A172 (cell line): Measurements from ENCODE around the gene AMER2. TPM values are rescaled to one million over a fixed set of nuclear protein-coding genes. Genes with fewer than 3 reads are reported as not detected.

ENCODE experiments used
- DNase-seq: peaks from one replicate; pipeline ENCODE4 v3.0.0-alpha.2; 2015; ENCODE audit warnings: low spot score
- total RNA-seq: library from RNA; depleted of rRNA; stranded (reverse); fragments of >200 nt; shearing (Covaris generic); gene quantifications from 2 replicates; pipeline ENCODE4 v1.2.3, GENCODE V29; 2014; rRNA removed

AMER2 gene, protein sequence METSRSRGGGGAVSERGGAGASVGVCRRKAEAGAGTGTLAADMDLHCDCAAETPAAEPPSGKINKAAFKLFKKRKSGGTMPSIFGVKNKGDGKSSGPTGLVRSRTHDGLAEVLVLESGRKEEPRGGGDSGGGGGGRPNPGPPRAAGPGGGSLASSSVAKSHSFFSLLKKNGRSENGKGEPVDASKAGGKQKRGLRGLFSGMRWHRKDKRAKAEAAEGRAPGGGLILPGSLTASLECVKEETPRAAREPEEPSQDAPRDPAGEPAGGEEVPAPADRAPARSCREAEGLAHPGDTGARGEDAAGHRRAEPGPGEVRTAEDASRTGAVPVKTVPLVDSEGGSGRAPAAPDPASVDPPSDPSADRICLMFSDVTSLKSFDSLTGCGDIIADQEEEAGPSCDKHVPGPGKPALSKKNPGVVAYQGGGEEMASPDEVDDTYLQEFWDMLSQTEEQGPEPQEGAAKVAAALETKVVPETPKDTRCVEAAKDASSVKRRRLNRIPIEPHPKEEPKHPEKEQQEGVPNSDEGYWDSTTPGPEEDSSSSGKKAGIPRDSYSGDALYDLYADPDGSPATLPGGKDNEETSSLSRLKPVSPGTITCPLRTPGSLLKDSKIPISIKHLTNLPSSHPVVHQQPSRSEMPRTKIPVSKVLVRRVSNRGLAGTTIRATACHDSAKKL
- not detected in 2 replicates for total RNA-seq

DNA sequence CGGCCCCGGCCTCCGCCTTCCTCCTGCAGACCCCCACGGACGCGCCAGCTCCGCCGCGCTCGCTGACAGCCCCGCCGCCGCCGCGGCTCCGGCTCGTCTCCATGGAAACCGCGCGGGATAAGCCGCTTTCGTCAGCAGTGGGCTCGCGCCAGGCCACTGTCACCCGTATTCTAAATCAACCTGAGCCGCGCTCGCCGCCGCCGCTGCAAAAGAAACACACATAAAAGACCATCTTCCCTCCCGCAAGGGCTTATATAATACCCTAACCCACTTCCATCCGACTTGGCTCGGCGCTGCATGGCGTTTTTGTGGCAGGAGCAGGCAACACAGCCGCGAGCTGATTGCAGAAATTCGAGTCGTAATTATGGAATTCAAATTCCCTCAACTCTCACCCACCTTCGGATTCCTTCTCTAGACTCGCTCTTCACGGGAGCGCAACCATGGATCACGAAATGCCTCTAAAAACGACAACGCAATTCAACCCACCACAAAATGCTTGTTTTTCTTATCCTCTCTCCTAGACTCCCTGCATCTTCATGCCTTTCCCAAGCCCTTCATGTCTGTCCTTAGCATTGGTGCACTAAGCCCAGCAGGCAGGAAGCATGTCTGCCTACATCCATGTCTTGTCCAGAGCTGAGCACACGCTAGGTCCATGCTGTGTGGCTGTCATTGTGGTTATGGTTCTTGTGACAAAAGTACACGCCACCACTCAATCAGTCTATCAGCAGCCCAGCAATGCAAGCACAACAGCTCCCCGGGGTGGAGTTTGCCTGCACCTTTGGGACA, at the start of gene AMER2:
AMER2 (minus strand) TSS at position 772 of the 786 bp plus-strand sequence; CDS start at position 103, 669 bp downstream.
- no peak for DNase-seq

DNA sequence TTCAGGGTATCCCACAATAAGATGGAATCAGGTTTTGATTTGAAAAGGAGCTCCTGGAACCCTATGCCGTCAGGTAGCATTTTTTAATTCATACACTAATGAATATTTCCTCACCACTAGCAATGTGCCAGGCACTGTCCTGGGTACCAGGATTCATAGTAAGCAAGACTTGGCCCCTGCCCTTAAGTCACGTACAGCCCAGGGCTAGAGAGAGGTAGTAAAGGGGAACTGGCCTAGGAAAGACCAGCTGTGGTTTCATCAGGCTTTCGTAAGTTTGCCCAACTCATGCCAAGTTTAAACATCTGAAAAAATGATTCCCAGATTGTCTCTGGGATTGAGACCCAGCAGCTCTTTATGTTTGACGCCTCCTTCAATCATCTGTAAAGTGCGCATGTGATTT, 45.9 kb upstream of the AMER2 start:
- no peak for DNase-seq

DNA sequence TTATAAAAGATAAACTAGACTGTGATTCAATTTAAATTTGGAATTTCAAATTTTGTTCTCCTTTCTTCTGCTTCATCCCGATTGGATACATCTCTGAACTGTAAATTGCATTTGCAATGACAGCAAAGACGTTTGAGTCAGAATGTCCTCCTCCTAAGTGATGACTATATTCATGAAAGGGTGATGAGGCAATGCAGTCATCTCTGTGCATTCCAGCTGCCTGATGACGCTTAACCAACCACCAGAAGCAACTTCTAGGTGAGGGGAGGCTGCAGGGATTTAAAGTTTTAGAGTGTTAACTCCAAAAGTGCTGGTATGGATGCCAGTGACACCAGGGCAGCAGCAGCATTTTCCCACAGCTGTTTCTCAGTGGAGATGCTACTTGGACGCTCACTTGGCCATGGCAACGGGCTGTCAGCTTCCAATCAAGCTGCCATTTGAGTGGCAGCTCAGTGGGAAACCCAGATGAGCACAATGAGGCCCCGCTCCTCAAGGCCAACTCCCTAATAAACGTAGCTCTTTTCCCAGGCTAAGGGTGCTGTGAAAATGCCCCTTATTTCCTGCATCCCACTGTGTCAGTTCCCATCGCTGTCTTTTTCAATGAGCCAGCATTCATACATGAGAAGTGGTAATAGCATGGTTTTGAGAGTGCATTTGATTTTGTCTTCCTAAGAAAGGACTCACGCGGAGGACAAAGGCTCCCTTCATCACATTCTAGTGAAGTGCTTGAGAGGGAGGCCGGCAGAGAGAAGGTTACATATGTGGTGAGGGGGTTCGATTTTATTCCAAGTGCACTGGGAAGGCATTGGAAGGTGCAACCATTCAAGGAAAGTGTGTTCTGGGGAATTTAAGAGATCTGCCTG, 45.2 kb upstream of the AMER2 start:
- DNase-seq, result peak; percentile 57

DNA sequence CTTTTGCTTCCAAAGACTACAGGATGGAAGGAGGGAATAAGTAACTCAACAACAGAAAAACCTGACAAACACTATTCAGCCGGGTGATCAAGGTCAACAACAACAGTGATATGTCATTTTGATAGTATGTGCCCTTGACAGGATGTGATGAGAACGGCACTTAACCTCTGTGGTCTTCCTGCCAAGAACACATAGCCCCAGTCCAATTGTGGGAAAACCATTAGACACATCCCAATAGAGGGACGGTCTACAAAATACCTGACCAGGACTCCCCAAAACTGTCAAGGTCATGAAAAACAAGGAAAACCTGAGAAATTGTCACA, 43.1 kb upstream of the AMER2 start:
- DNase-seq, result peak; percentile 8

DNA sequence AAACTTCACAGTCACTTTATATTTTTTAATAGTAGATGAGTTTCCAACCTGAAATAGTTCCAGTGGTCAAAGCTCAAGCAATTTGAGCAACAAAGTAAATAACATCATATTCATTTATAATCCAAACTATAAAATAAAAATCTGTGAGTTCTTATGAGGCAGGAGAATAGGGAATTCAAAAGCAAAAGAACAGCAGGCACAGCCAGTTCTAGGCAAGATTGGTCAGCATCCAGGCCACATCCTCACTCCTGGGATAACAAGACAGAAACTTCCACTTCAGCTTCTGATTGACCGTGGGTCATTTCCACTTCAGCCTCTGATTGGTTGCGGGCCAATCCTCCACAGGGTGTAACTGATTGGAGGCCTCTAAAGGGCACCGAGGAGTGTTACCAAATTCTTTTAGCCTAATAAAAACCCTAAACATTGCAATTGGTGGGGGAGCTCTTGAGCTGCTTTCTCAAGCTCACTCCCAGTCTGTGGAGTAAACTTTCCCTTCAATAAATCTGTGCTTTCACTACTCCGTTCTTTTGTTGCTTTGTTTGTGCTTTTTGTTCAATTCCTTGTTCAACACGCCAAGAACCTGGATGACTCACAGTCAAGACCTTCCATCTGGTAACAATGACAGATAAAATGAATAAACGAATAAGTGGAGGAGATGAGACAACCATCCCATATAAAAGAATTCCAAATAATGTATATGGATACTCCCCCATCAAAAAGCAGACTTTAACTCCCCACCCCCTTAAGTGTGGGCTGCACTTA, 42.6 kb upstream of the AMER2 start:
- peak; percentile 40 for DNase-seq

DNA sequence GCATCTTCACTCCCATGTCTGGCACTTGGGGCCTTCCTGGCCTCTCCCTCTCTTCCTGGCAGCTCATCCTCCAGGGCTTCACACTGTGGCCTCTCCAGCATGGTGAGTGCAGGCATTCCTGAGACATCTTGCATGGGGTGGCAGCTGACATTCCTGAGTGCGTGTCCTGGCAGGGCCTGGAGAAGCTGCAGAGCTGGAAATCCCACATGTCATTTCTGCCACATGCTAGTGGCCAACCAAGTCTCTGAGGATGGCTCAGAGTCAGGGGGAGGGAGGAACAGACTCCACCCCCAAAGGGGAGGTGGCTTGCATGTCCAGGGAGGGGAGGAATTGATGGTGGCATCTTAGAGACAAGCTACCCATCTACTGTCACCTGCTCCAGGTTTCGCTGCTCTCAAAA, 41.6 kb upstream of the AMER2 start:
- DNase-seq, result no peak

DNA sequence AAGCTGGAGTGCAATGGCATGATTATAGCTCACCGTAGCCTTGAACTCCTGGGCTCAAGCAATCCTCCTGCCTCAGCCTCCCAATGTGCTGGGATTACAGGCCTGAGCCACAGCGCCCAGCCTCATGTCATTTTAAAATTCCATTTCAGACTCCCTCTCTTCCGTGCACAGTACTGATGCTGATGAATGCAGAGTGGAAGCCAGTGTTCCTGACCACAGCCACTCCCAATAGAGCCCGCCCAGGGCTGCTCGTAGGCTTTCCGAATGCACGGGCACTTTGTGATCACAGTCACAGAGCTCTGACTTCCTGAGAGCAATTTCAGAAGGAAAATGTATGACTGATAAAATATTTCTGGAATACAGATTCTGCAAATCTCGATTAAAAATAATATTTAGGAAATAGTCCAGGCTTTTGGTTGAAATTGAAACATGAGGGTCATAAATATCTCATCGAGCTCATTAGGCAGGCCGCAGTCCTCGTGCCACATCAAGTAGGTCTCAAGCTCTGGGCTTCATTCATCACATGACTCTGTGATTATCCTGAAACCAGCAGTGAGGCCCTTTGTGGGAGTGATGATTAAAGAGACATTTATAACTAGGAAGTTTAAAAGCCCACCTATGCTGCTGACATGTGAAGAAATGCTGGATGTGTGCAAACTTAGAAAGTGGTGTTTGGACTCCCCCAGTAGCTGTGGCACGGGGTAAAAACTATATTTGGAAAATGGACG, 38.9 kb upstream of the AMER2 start:
- no peak for DNase-seq

DNA sequence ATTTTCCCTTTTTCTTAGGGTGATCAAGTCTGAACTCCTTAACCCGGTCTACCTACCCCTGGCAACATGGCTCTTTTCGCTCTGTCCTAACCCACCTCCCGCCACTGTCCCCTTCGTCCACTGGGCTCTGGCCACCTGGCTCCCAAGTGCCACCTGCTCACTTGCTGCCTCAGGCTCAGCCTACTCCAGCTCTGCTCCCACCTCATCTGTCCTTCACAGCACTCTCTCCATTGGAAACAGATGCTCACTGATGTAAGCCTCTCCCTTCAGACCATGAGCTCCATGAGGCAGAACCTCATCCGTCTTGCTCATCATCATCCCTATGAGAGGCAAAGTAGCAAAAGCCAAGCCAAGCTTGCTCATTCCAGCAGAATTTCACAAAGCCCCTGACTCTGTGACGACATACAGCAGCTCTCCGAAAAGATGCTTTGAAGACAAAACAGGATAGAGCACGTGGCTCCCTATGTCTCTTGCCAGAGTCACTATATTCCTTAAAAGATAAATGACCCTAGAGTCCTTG, 35.3 kb upstream of the AMER2 start:
- DNase-seq, result no peak

DNA sequence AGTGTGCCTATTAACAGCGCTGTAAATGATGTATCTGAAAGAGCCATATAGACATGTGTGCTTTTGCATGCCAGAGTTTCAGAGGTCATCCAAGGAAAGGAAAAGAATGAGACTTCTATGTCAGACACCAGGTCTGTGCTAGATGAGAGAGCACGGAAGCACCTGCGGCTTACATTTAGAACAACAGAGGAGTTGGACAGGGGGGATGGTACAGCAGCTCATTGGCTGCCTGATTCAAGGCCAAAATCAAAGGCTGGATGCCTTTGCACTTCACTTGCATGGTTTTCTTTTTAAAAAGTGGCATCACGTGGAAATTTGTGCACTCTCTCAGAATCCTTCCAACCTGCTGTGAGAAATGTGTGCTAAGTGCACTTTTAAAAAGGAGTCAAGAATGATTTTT, 32.8 kb upstream of the AMER2 start:
- no peak for DNase-seq

DNA sequence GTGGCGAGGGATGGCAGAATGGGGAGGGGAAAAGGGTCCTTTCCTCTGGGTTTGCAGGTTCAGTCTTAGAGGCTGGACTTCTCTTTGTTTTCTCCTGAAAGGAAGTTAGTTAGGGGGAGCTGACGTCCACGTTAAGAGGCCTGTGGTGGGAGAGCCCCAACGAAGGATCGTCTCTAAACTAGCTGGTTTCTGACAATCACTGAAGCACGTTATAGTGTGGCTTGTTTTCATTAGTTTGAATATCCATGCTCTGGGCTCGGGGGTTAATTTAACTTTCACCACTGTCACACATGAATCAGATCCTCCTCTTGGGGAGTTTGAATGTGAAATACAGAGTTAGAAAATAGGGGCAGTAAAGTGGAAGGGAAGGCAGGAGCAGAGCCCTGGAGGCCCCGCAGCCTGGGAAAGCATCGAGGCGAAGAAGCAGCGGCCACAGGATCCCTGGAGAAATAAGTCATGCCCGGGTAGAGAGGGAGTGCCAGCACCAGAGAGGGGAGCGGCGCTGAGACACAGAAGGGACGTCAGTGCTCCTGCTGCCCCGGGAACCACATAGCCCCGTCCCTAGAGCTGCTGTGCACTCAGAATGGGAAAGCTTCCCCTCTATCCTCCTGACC, 31.1 kb upstream of the AMER2 start:
- no peak for DNase-seq

DNA sequence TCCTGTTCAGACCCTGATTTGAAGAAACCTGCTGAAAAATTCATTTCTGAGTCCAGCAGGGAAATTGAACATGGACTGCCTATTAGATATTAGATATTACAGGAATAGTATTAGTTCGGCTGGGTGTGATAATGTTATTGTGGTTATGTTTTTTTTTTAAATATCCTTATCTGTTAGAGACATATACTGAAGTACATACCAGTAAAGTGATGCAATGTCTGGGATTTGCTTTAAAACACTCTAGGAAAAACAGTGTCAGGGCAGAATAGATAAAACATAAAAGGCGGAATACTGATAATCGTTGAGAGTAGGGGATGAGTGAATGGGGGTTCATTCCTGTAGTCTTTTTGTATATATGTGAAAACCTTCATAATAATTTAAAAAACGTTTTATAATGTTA, 28.7 kb upstream of the AMER2 start:
- no peak for DNase-seq

DNA sequence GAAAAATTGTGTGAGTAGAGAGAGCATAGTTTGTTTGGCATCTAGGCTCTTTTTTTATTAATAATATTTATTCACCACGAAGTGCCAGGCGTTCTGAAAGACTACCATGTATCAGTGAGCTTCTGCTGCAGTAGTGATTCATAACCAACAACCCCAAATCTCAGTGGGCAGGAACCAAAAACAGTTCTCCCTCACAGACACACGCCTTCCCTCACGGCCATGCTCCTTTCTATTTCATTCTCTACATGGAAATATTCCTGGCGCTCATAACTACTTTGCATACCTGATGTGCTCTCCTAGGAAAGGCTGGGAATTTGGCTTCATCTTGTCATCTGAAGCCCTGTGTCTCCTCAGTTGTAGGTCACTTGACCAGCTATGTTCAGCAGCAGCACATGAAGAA, 26.6 kb upstream of the AMER2 start:
- no peak for DNase-seq

DNA sequence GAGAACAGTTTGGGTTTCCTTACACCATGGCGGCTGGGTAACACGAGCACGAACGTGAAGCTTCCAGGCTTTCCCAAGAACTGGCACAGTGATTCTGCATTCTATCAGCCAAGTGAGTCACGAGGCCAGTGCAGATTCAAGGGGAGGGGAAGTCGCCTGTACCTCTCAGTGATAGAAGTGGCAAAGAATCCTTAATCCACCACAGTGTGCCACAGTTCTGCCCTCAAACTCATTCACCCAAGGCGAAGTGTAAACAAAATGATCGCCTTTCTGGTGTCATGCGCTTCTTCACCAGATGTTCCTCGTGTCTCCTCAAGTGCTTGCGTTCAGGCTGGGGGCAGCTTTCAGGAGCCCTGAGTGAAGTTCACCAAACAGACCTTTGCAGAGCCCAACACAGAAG, 24.9 kb upstream of the AMER2 start:
- no peak for DNase-seq

DNA sequence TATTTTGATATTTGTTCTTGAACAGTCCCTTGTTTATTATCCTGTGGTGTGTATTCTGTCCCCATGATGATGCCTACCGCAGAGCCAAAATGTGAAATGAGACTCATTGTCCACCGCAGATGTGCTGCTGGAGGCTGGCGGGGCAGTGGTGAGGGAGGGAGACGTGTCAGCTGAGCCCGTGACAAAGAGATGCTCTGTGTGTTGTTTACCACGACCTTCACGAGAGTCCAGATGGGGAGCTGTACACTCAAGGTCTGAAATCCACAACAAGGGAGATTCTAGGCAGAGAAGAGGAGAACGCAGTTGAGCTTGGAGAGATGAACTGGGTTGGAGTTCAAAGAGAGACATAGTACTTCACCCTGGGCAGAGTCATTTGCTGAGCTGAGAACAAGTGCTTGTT, 20.8 kb upstream of the AMER2 start:
- DNase-seq, result no peak

DNA sequence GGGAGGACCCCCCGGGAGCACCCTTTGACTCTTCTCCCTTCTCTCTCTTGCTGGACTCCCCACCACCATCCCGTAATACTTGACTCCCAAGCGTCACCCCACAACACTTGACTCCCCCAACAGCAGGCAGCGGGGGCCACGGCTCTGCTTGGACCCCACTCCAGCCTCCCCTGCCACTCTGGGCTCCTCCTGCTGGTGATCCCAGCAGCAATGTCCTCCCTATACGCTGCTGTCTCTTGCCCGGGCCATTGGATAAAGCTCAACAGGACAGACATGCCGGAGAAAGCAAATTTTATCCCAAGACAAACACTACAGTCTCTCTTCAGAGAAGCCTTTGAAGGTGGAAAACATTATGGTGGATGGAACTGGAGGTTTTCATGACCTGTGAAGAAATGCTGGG, 20.4 kb upstream of the AMER2 start:
- DNase-seq, result no peak

DNA sequence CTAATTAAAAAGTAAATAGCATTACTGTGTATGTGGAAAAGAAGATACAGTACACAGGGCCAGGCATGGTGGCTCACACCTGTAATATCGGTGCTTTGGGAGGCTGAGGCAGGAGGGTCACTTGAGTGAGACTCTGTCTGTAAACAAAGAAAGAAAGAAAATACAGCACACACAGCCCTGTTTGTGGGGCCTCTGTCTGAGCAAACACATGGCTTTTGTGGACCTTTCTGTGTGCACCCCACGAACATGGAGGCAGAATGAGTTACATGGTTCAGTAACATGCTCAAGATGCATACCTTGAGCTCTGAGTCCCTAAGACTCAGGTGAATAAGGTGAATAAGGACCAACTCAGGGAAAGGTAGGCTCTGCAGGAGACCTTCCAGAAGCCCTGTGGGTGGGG, 20.0 kb upstream of the AMER2 start:
- DNase-seq, result no peak

DNA sequence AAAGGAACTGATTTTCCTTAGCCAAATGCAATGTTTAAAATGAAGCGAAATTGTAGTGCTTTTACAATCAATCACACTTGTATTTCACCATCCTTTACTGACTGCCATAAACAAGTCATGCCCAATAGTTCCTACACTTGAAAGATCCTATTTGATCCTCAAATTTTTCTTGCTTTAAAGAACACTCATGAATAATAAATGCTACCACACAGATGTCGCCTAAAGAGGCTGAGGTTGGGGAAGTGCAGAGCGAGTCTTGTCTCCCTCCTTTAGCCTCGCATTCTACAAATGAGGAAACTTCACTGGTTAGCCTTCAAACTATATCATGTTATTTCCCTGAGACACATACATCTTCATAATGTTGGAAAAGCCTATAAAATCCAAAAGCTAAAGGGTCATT, 18.7 kb upstream of the AMER2 start:
- no peak for DNase-seq

DNA sequence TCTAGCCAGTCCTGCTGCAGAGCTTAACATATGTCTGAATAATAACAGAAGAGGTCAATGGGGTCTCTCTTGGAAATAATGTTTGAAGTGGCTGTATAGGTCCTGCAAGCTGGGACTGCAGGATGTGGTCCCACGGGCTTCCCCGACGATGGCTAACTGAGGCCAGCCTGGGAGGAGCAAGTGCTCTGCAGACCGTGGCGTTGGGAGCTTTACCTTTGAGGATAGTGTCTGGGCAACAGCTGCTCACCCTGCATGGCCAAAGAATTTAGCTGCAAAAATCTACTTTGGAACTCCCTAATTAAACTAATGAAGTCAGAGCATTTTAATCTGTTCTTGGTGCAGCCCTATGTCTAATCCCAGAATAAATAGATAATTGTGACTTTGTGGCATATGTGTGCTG, 18.2 kb upstream of the AMER2 start:
- DNase-seq, result no peak

DNA sequence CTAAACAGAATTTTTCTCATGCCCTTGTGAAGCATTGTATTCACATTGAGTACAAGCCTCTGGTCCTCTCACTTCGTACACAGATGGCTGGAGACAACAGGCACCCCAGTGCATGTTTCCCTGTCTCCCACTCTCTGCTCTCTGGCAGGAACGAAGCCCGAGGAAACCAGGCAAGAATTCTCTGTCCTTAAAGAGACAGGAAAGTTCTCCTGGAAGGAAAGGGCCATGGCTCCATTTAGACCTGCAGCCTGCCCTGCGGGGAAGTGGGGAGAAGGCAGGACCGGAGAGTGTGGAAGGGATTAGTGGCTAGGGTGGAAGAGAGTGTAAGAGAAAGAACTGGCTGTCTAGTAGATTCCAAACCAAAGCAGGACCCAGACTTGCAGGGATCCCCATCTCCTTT, 15.5 kb upstream of the AMER2 start:
- DNase-seq, result no peak

DNA sequence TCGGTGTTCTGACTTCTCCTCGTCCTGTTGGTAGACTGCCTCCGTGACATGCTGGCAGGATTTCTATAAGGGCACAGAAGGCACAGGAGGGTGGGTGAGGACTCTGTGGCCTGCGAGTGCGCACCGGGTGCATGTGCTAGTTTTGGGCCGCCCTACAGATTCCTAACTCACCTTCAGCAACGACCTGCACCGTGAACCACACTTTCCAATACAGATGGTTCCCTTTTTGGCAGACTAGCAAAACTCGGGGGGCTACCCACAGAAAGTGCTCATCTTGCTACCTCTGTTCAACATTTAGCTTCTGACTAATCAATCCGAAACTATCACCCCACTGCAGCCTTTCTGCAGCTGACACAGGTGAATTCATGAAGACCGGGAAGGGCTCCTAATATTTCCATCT, 14.1 kb upstream of the AMER2 start:
- no peak for DNase-seq
